Measurements from ENCODE around the gene MTCL1. TPM values are rescaled to one million over a fixed set of nuclear protein-coding genes. Genes with fewer than 3 reads are reported as not detected.

MTCL1 gene
- polyA plus RNA-seq, 2 donors: 4.4 to 6.5 TPM

DNA sequence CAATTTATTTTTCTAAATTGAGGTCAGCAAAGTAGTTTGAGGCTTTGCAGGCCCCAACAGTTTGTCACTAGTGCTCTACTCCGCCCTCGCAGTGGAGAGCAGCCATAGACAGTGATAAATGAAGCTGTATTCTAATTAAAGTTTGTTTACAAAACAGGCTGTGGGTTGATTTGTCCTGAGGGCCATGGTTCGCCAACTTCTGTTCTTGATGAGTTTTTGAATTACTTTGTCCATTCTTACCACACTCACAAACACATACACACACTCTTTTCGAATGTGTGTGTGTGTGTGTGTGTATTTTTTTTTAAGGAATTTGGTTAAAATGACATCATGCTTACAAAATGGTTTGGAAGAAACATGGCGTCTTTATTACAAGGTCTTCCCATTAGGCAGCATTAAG lies 68.6 kb downstream of the MTCL1 start:
- no peak overlapping the region for H3K27ac ChIP-seq (ENCODE audit: low read depth in 2 of 2, low read length in 1 of 2)
- H3K36me3 ChIP-seq (ENCODE audit: control insufficient read depth in 2 of 2, insufficient read depth in 2 of 2, low read length in 1 of 2): no peaks in the 10 kb centered on the region
- no peaks in the 10 kb centered on the region for H3K27me3 ChIP-seq (ENCODE audit: control insufficient read depth in 1 of 2, insufficient read depth in 2 of 2, low read length in 2 of 2)
- peaks cover 0 to 4% of the 10 kb centered on the region in 2 donors for H3K4me1 ChIP-seq (ENCODE audit: control insufficient read depth in 2 of 2, insufficient read depth in 2 of 2, low read length in 1 of 2)
- no peaks in the 10 kb centered on the region for H3K9me3 ChIP-seq (ENCODE audit: control insufficient read depth in 2 of 2, insufficient read depth in 1 of 2, low read depth in 1 of 2, low read length in 1 of 2)
- no peak overlapping the region for H3K4me3 ChIP-seq (ENCODE audit: low read depth in 1 of 2, low read length in 2 of 2)
- WGBS, 2 donors: 65 to 72% methylated on average over 5 of the region's 5 CpGs

DNA sequence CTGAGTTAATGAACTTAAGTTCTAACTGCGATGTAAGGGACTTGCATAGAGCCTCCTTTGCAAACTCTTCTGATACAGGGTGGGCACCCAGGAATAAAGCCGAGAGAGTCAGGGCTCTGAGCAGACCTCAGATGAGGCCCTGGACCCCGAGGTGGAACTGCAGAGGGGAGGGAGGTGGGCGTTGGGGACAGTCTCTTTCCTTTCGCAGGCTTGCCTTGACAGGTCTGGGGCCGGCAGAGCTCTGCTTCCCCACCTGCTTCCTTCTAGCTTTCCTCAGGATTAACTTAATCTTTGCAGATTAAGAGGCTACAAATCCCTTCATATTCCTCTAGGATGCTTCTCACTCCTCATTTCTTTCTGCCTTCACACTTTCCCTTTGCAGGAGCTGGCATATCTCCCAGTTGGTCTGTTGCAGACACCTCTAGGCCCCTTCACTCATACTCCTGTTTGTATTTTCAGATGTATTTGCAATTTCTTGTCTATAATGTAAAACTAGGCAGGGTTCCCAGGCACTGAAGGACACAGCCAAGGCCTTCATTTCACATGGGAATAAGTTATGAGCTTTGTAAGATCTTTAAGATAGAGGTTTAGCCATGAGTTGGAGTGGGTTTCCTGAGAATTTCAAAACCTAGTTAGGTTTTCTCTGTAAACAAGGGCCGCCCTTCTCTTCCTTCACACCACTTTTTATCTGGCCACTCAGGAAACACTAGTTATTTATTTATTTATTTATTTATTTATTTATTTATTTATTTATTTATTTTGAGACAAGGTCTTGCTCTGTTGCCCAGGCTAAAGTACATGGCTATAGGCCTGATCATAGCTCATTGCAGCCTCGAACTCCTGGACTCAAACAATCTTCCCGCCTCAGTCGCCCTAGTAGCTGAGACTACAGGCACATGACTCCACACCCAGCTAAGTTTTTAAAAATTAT lies 70.9 kb downstream of the MTCL1 start:
- Histone ChIP-seq H3K36me3 (ENCODE audit: control insufficient read depth in 2 of 2, insufficient read depth in 2 of 2, low read length in 1 of 2) (no peaks in the 10 kb centered on the region), H3K27me3 (ENCODE audit: control insufficient read depth in 1 of 2, insufficient read depth in 2 of 2, low read length in 2 of 2) (no peaks in the 10 kb centered on the region), H3K9me3 (ENCODE audit: control insufficient read depth in 2 of 2, insufficient read depth in 1 of 2, low read depth in 1 of 2, low read length in 1 of 2) (no peaks in the 10 kb centered on the region), H3K4me1 (ENCODE audit: control insufficient read depth in 2 of 2, insufficient read depth in 2 of 2, low read length in 1 of 2) (peaks cover 0 to 4% of the 10 kb centered on the region in 2 donors), H3K4me3 (ENCODE audit: low read depth in 1 of 2, low read length in 2 of 2) (no peak overlapping the region), H3K27ac (ENCODE audit: low read depth in 2 of 2, low read length in 1 of 2) (no peak overlapping the region)
- whole genome bisulfite sequencing, 2 donors: 79% methylated on average over 10 of the region's 10 CpGs

GRCh38 chr18:8777846-8778245 lies 72.5 kb downstream of the MTCL1 start:
- H3K4me3 ChIP-seq (ENCODE audit: low read depth in 1 of 2, low read length in 2 of 2): no peak overlapping the region
- H3K36me3 ChIP-seq (ENCODE audit: control insufficient read depth in 2 of 2, insufficient read depth in 2 of 2, low read length in 1 of 2): peaks cover 0 to under 1% of the 10 kb centered on the region in 2 donors
- H3K27me3 ChIP-seq (ENCODE audit: control insufficient read depth in 1 of 2, insufficient read depth in 2 of 2, low read length in 2 of 2): no peaks in the 10 kb centered on the region
- H3K27ac ChIP-seq (ENCODE audit: low read depth in 2 of 2, low read length in 1 of 2): no peak overlapping the region
- 43 to 51% methylated on average over 3 of the region's 3 CpGs for WGBS, 2 donors
- H3K9me3 ChIP-seq (ENCODE audit: control insufficient read depth in 2 of 2, insufficient read depth in 1 of 2, low read depth in 1 of 2, low read length in 1 of 2): no peaks in the 10 kb centered on the region
- peaks cover 0 to 4% of the 10 kb centered on the region in 2 donors for H3K4me1 ChIP-seq (ENCODE audit: control insufficient read depth in 2 of 2, insufficient read depth in 2 of 2, low read length in 1 of 2)

DNA sequence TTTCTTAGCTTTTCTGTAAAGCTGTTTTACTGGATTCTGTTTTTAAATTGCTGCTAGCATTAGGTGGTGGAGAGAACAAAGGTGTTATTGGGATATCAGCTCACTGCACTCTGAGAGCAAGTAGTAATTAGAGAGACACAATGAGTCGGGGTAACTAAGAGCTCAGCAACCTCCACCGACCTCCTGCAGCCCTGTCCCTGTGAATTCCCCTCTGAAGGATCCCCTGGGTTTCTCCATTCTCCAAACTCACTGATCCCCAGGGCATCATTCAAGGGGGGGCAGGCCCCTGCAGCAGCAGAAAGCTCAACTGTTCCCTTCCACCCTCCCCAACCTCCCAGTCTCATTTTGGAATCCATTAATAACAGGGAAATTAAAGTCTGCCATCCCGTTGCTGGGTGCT lies 73.0 kb downstream of the MTCL1 start:
- Histone ChIP-seq H3K36me3 (ENCODE audit: control insufficient read depth in 2 of 2, insufficient read depth in 2 of 2, low read length in 1 of 2) (peaks cover 0 to 2% of the 10 kb centered on the region in 2 donors), H3K27me3 (ENCODE audit: control insufficient read depth in 1 of 2, insufficient read depth in 2 of 2, low read length in 2 of 2) (no peaks in the 10 kb centered on the region), H3K4me3 (ENCODE audit: low read depth in 1 of 2, low read length in 2 of 2) (no peak overlapping the region), H3K27ac (ENCODE audit: low read depth in 2 of 2, low read length in 1 of 2) (no peak overlapping the region), H3K4me1 (ENCODE audit: control insufficient read depth in 2 of 2, insufficient read depth in 2 of 2, low read length in 1 of 2) (peaks cover 0 to 4% of the 10 kb centered on the region in 2 donors), H3K9me3 (ENCODE audit: control insufficient read depth in 2 of 2, insufficient read depth in 1 of 2, low read depth in 1 of 2, low read length in 1 of 2) (no peaks in the 10 kb centered on the region)
- 42 to 44% methylated on average over 3 of the region's 3 CpGs for WGBS, 2 donors

DNA sequence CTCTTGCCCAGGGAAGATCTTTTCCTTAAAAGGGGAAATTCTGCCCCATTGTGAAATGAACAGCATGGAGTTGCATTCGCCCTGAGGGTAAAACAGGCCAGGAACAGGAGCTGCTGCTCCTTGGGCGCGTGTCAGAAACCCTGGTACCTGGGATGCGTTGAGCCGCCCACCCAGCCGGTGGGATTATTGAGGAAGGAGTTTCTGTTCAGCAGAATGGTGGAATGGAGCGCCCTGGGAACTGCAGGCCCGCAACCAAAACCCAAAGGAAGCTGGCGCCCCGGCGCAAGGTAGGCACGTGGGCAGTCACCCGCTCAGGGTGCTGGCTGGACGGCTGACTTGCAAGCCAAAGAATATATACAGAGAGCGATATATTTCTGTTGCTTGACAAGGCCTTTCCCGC lies 73.5 kb downstream of the MTCL1 start:
- Histone ChIP-seq H3K27ac (ENCODE audit: low read depth in 2 of 2, low read length in 1 of 2) (no peak overlapping the region), H3K9me3 (ENCODE audit: control insufficient read depth in 2 of 2, insufficient read depth in 1 of 2, low read depth in 1 of 2, low read length in 1 of 2) (no peaks in the 10 kb centered on the region), H3K4me1 (ENCODE audit: control insufficient read depth in 2 of 2, insufficient read depth in 2 of 2, low read length in 1 of 2) (peaks cover 0 to 4% of the 10 kb centered on the region in 2 donors), H3K36me3 (ENCODE audit: control insufficient read depth in 2 of 2, insufficient read depth in 2 of 2, low read length in 1 of 2) (peaks cover 0 to 4% of the 10 kb centered on the region in 2 donors), H3K27me3 (ENCODE audit: control insufficient read depth in 1 of 2, insufficient read depth in 2 of 2, low read length in 2 of 2) (no peaks in the 10 kb centered on the region), H3K4me3 (ENCODE audit: low read depth in 1 of 2, low read length in 2 of 2) (no peak overlapping the region)
- WGBS, 2 donors: 91 to 93% methylated on average over 16 of the region's 16 CpGs

DNA sequence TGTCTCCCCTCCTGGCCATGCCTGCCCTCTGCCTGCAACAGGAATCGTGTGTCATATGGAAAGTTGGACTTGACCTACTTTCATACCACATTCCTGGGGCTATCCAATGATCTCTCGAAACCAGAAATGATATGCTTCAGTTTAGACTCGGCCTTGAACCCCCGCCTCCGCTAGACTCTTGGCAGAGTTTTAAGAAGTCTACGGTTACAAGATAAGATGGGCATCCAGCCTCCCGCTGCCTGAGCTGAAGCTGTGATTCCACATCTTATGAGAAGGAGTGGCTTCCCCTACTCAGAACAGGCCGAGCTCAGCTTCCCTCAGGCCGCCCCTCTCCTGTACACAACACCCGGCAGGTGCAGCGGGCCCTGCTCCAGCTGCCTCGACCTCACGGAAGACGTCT lies 73.9 kb downstream of the MTCL1 start:
- no peaks in the 10 kb centered on the region for H3K9me3 ChIP-seq (ENCODE audit: control insufficient read depth in 2 of 2, insufficient read depth in 1 of 2, low read depth in 1 of 2, low read length in 1 of 2)
- H3K27me3 ChIP-seq (ENCODE audit: control insufficient read depth in 1 of 2, insufficient read depth in 2 of 2, low read length in 2 of 2): no peaks in the 10 kb centered on the region
- H3K4me3 ChIP-seq (ENCODE audit: low read depth in 1 of 2, low read length in 2 of 2): no peak overlapping the region
- 85 to 89% methylated on average over 14 of the region's 14 CpGs for WGBS, 2 donors
- H3K36me3 ChIP-seq (ENCODE audit: control insufficient read depth in 2 of 2, insufficient read depth in 2 of 2, low read length in 1 of 2): peaks cover 0 to 4% of the 10 kb centered on the region in 2 donors
- peaks cover 0 to 4% of the 10 kb centered on the region in 2 donors for H3K4me1 ChIP-seq (ENCODE audit: control insufficient read depth in 2 of 2, insufficient read depth in 2 of 2, low read length in 1 of 2)
- H3K27ac ChIP-seq (ENCODE audit: low read depth in 2 of 2, low read length in 1 of 2): no peak overlapping the region

DNA sequence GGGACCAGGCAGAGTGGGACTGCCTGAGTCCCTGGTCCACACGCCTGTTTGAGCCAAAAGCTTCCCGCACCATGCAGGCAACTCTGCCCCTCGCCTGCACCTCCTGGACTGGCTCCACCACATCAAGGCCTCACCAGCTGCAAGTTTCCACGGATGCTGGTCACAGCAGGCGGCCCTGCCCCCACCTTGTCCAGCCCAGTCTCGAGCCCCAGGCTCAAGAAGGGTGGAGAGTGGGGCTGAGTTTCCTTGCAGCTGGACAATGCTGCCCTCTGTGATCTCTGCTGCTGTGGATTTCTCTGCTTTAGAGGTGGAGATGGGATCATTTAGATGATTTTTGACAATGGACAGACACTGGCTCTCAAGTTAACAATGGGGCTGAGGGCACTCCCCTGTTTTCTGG lies 74.9 kb downstream of the MTCL1 start:
- Histone ChIP-seq H3K4me1 (ENCODE audit: control insufficient read depth in 2 of 2, insufficient read depth in 2 of 2, low read length in 1 of 2) (peaks cover 0 to 4% of the 10 kb centered on the region in 2 donors), H3K27ac (ENCODE audit: low read depth in 2 of 2, low read length in 1 of 2) (no peak overlapping the region), H3K27me3 (ENCODE audit: control insufficient read depth in 1 of 2, insufficient read depth in 2 of 2, low read length in 2 of 2) (no peaks in the 10 kb centered on the region), H3K9me3 (ENCODE audit: control insufficient read depth in 2 of 2, insufficient read depth in 1 of 2, low read depth in 1 of 2, low read length in 1 of 2) (no peaks in the 10 kb centered on the region), H3K4me3 (ENCODE audit: low read depth in 1 of 2, low read length in 2 of 2) (no peak overlapping the region), H3K36me3 (ENCODE audit: control insufficient read depth in 2 of 2, insufficient read depth in 2 of 2, low read length in 1 of 2) (peaks cover 0 to 6% of the 10 kb centered on the region in 2 donors)
- WGBS, 2 donors: 69 to 83% methylated on average over 6 of the region's 6 CpGs

- H3K27me3 ChIP-seq (ENCODE audit: control insufficient read depth in 1 of 2, insufficient read depth in 2 of 2, low read length in 2 of 2): no peaks in the 10 kb centered on the region
- peaks cover 0 to 5% of the 10 kb centered on the region in 2 donors for H3K4me1 ChIP-seq (ENCODE audit: control insufficient read depth in 2 of 2, insufficient read depth in 2 of 2, low read length in 1 of 2)
- 86 to 89% methylated on average over 12 of the region's 12 CpGs for WGBS, 2 donors
- peaks cover 0 to 7% of the 10 kb centered on the region in 2 donors for H3K36me3 ChIP-seq (ENCODE audit: control insufficient read depth in 2 of 2, insufficient read depth in 2 of 2, low read length in 1 of 2)
- H3K27ac ChIP-seq (ENCODE audit: low read depth in 2 of 2, low read length in 1 of 2): no peak overlapping the region
- no peaks in the 10 kb centered on the region for H3K9me3 ChIP-seq (ENCODE audit: control insufficient read depth in 2 of 2, insufficient read depth in 1 of 2, low read depth in 1 of 2, low read length in 1 of 2)
- H3K4me3 ChIP-seq (ENCODE audit: low read depth in 1 of 2, low read length in 2 of 2): no peak overlapping the region
These were observed 76.3 kb downstream of the MTCL1 start for GRCh38 chr18:8781671-8782070.

DNA sequence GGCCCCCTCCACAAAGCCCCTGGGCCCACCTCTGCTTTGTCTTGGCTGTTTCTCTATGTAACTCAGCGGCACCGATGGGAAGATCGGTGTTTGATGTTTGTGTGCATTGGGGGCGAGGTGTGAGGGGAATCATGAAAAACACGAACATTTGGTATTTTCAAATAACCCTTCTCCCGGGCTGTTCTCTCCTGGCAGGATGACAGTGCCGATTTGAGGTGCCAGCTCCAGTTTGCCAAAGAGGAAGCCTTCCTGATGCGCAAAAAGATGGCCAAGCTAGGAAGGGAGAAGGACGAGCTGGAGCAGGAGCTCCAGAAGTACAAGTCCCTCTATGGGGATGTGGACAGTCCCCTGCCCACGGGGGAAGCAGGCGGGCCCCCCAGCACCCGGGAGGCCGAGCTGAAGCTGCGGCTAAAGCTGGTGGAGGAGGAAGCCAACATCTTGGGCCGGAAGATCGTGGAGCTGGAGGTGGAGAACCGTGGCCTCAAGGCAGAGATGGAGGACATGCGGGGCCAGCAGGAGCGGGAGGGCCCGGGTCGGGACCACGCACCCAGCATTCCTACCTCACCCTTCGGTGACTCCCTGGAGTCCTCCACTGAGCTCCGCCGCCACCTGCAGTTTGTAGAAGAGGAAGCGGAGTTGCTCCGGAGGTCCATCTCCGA lies 78.1 kb downstream of the MTCL1 start:
- Histone ChIP-seq H3K4me1 (ENCODE audit: control insufficient read depth in 2 of 2, insufficient read depth in 2 of 2, low read length in 1 of 2) (peaks cover 0 to 7% of the 10 kb centered on the region in 2 donors), H3K4me3 (ENCODE audit: low read depth in 1 of 2, low read length in 2 of 2) (no peak overlapping the region), H3K27me3 (ENCODE audit: control insufficient read depth in 1 of 2, insufficient read depth in 2 of 2, low read length in 2 of 2) (no peaks in the 10 kb centered on the region), H3K36me3 (ENCODE audit: control insufficient read depth in 2 of 2, insufficient read depth in 2 of 2, low read length in 1 of 2) (peaks cover 0 to 7% of the 10 kb centered on the region in 2 donors), H3K9me3 (ENCODE audit: control insufficient read depth in 2 of 2, insufficient read depth in 1 of 2, low read depth in 1 of 2, low read length in 1 of 2) (no peaks in the 10 kb centered on the region), H3K27ac (ENCODE audit: low read depth in 2 of 2, low read length in 1 of 2) (no peak overlapping the region)
- WGBS, 2 donors: 91 to 95% methylated on average over 28 of the region's 28 CpGs

Data from esophagus (tissue), 2 donors.